ENCODE results near the gene NUDT16L1.

DNA sequence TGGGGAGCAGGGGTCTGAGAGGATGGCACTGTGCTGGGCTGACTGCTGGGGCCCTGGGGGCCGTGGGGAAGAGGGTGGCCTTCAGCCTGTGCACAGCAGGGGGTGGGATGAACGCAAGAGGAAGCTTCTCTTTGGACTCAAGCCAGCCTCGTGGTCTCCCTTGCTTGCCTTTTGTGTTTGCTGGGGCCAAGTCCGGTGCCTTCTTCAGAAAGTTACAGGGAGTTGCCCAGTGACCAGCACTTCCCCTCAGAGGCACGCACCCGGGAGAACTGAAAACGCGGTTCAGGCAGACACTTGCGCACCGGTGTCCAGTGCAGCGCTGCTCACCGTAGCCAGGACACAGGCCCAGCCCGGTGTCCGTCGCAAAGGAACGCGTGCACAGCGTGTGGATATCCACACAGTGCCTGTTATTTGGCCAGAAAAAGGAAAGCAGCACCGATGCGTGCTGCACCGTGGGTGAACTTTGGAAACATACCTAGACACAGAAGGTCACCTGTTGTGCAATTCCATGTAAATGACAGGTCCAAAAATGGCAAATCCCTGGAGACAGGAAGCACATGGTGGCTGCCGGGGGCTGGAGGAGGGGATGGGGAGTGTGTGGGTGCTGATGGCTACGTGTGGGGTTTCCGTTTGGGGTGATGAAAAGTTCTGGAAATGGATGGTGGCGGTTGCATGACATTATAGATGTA lies 29.4 kb upstream of the NUDT16L1 start:
- TF ChIP-seq CTCF (IDR thresholded peaks at IDR 0.05) = no peak
- TF ChIP-seq POLR2A (IDR thresholded peaks at IDR 0.05) = no peak
- no peak for TF ChIP-seq POLR2AphosphoS5 (IDR thresholded peaks at IDR 0.05)
